Measurements from ENCODE around the gene DCAF12L2. TPM values are rescaled to one million over a fixed set of nuclear protein-coding genes. Genes with fewer than 3 reads are reported as not detected.

Gene DCAF12L2
- total RNA-seq, 3 donors from 2014 or later (not counting 1 experiment from before 2014, with no cell fraction given), result not detected

DNA sequence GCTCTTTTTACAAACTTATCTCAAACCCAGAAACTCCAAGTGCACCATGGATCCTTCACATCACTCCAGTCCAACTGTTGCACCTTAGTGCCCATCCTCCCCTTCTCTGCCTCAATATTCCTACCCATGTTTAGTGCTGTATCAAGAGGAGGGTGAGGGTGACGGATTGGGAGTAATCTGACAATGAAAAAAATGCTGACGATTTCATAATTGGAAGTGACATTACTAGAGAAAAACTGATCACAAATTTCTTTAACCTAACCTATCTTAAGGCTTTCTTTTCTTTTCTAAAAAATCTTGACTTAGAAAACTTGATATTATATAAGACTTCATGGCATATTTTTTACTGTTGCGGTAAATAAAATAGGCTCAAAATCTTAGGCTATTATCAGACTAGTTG lies 1.5 kb upstream of the DCAF12L2 start:
- H3K9me3 Mint-ChIP-seq, result peaks cover 0 to 2% of the 10 kb centered on the region in 2 donors
- no peaks in the 10 kb centered on the region for H3K27me3 ChIP-seq (ENCODE audit: control insufficient read depth, insufficient read depth, low read length)
- no peaks in the 10 kb centered on the region for H3K4me1 ChIP-seq (ENCODE audit: control insufficient read depth, insufficient read depth, low read length)
- WGBS (ENCODE audit: insufficient coverage), result no CpG with 5 or more reads among the region's 3 CpGs
- H3K4me3 Mint-ChIP-seq, result no peak overlapping the region
- no peaks in the 10 kb centered on the region for H3K9me3 ChIP-seq (ENCODE audit: control insufficient read depth, insufficient read depth, low read length)
- H3K27me3 Mint-ChIP-seq (ENCODE audit: low read depth in 2 of 2), result peaks cover 0 to 2% of the 10 kb centered on the region in 2 donors
- H3K36me3 Mint-ChIP-seq, result no peaks in the 10 kb centered on the region
- no peaks in the 10 kb centered on the region for H3K36me3 ChIP-seq (ENCODE audit: control insufficient read depth, insufficient read depth, low read length)
- intact Hi-C loops (cut with micrococcal nuclease), result no loop called here
- H3K4me3 ChIP-seq (ENCODE audit: low read length), result no peak overlapping the region
- TF ChIP-seq, protein P1, sequence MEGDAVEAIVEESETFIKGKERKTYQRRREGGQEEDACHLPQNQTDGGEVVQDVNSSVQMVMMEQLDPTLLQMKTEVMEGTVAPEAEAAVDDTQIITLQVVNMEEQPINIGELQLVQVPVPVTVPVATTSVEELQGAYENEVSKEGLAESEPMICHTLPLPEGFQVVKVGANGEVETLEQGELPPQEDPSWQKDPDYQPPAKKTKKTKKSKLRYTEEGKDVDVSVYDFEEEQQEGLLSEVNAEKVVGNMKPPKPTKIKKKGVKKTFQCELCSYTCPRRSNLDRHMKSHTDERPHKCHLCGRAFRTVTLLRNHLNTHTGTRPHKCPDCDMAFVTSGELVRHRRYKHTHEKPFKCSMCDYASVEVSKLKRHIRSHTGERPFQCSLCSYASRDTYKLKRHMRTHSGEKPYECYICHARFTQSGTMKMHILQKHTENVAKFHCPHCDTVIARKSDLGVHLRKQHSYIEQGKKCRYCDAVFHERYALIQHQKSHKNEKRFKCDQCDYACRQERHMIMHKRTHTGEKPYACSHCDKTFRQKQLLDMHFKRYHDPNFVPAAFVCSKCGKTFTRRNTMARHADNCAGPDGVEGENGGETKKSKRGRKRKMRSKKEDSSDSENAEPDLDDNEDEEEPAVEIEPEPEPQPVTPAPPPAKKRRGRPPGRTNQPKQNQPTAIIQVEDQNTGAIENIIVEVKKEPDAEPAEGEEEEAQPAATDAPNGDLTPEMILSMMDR (IDR thresholded peaks at IDR 0.05), result no peak
- no peaks in the 10 kb centered on the region for H3K4me1 Mint-ChIP-seq
- H3K27ac ChIP-seq (ENCODE audit: low read length), result no peak overlapping the region
- no peak for DNase-seq
- no peak overlapping the region for H3K27ac Mint-ChIP-seq
- ATAC-seq, result no peak

GRCh38 chrX:126165401-126165720 lies 728 bp downstream of the DCAF12L2 start:
- no peaks in the 10 kb centered on the region for H3K36me3 Mint-ChIP-seq
- WGBS (ENCODE audit: insufficient coverage), result 73% methylated on average over 24 of the region's 24 CpGs
- no peak overlapping the region for H3K4me3 Mint-ChIP-seq

DNA sequence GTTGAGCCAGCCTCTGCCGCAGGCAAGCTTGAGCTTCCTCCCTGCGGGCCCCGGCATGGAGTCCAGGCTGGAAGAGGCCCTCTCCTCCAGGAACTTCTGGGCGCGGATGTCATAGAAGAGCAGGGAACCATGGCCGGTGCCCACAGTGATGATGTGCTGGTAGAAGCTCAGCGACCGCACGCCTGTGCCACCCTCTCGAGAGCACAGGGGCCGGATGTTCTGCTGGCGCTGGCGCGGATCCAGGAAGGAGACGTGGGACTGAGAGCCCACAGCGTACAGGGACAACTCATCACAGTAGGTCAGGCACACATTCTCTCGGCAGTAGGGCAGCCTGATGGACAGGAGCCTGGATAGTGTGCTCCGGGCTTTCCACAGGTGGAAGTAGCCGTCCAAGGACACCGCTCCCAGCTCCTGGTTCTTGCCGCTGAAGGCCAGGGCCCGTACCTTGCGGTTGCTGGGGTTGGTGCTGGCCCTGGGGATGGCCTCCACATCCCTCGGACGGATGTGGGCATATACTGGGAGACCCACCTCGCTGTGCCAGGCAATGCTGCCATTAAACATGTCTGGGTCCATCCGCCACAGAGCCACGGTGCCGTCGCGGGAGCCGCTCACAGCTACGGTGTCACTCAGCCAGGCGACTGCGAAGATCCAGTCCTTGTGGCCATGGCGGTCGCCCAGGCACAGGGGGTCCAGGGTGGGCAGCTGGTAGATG lies 1.2 kb downstream of the DCAF12L2 start:
- Histone ChIP-seq H3K27ac (ENCODE audit: low read length) (no peak overlapping the region), H3K4me3 (ENCODE audit: low read length) (no peak overlapping the region), H3K36me3 (ENCODE audit: control insufficient read depth, insufficient read depth, low read length) (no peaks in the 10 kb centered on the region), H3K27me3 (ENCODE audit: control insufficient read depth, insufficient read depth, low read length) (no peaks in the 10 kb centered on the region), H3K9me3 (ENCODE audit: control insufficient read depth, insufficient read depth, low read length) (no peaks in the 10 kb centered on the region), H3K4me1 (ENCODE audit: control insufficient read depth, insufficient read depth, low read length) (no peaks in the 10 kb centered on the region)
- H3K9me3 Mint-ChIP-seq, result peaks cover 2 to 3% of the 10 kb centered on the region in 2 donors
- no peaks in the 10 kb centered on the region for H3K4me1 Mint-ChIP-seq
- intact Hi-C loops (cut with micrococcal nuclease), result no loop called here
- TF ChIP-seq, protein P1 (IDR thresholded peaks at IDR 0.05), result no peak
- no peaks in the 10 kb centered on the region for H3K36me3 Mint-ChIP-seq
- no peak overlapping the region for H3K4me3 Mint-ChIP-seq
- H3K27me3 Mint-ChIP-seq (ENCODE audit: low read depth in 2 of 2), result peaks cover 0 to 2% of the 10 kb centered on the region in 2 donors
- H3K27ac Mint-ChIP-seq, result no peak overlapping the region
- no peak for ATAC-seq
- WGBS (ENCODE audit: insufficient coverage), result 95% methylated on average over 37 of the region's 37 CpGs
- DNase-seq, result no peak

More at GRCh38 chrX:126165401-126165720, 728 bp downstream of the DCAF12L2 start:
- no peaks in the 10 kb centered on the region for H3K9me3 ChIP-seq (ENCODE audit: control insufficient read depth, insufficient read depth, low read length)
- intact Hi-C loops (cut with micrococcal nuclease), result no loop called here
- H3K4me1 ChIP-seq (ENCODE audit: control insufficient read depth, insufficient read depth, low read length), result no peaks in the 10 kb centered on the region
- H3K27me3 ChIP-seq (ENCODE audit: control insufficient read depth, insufficient read depth, low read length), result no peaks in the 10 kb centered on the region
- Mint-ChIP-seq H3K9me3 (peaks cover 2 to 3% of the 10 kb centered on the region in 2 donors), H3K27ac (no peak overlapping the region), H3K4me1 (no peaks in the 10 kb centered on the region), H3K27me3 (ENCODE audit: low read depth in 2 of 2) (peaks cover 0 to 2% of the 10 kb centered on the region in 2 donors)
- no peaks in the 10 kb centered on the region for H3K36me3 ChIP-seq (ENCODE audit: control insufficient read depth, insufficient read depth, low read length)
- TF ChIP-seq, protein P1 (IDR thresholded peaks at IDR 0.05), result no peak
- ATAC-seq (no peak), DNase-seq (no peak)
- no peak overlapping the region for H3K27ac ChIP-seq (ENCODE audit: low read length)
- no peak overlapping the region for H3K4me3 ChIP-seq (ENCODE audit: low read length)

GRCh38 chrX:126164226-126164625 lies 1.9 kb downstream of the DCAF12L2 start:
- H3K4me3 Mint-ChIP-seq, result no peak overlapping the region
- H3K27me3 ChIP-seq (ENCODE audit: control insufficient read depth, insufficient read depth, low read length), result no peaks in the 10 kb centered on the region
- H3K27me3 Mint-ChIP-seq (ENCODE audit: low read depth in 2 of 2), result peaks cover 0 to 2% of the 10 kb centered on the region in 2 donors
- no peak for DNase-seq
- H3K9me3 Mint-ChIP-seq, result peaks cover 4 to 6% of the 10 kb centered on the region in 2 donors
- H3K36me3 Mint-ChIP-seq, result no peaks in the 10 kb centered on the region
- H3K9me3 ChIP-seq (ENCODE audit: control insufficient read depth, insufficient read depth, low read length), result no peaks in the 10 kb centered on the region
- no peaks in the 10 kb centered on the region for H3K4me1 Mint-ChIP-seq
- no peak overlapping the region for H3K27ac ChIP-seq (ENCODE audit: low read length)
- H3K36me3 ChIP-seq (ENCODE audit: control insufficient read depth, insufficient read depth, low read length), result no peaks in the 10 kb centered on the region
- no peaks in the 10 kb centered on the region for H3K4me1 ChIP-seq (ENCODE audit: control insufficient read depth, insufficient read depth, low read length)
- no peak overlapping the region for H3K4me3 ChIP-seq (ENCODE audit: low read length)
- 94% methylated on average over 9 of the region's 9 CpGs for WGBS (ENCODE audit: insufficient coverage)
- intact Hi-C loops (cut with micrococcal nuclease), result no loop called here
- TF ChIP-seq, protein P1 (IDR thresholded peaks at IDR 0.05), result no peak
- ATAC-seq, result no peak
- no peak overlapping the region for H3K27ac Mint-ChIP-seq
